NCI-H2029 treated with DMSO at 0.1 percent for 48 hours (cell line): ENCODE measurements around the gene CDH13.

ENCODE experiments used
- DNase-seq: peaks from one replicate; lab custom pipeline; 2025; lab: John Stamatoyannopoulos, UW

Gene CDH13

DNA sequence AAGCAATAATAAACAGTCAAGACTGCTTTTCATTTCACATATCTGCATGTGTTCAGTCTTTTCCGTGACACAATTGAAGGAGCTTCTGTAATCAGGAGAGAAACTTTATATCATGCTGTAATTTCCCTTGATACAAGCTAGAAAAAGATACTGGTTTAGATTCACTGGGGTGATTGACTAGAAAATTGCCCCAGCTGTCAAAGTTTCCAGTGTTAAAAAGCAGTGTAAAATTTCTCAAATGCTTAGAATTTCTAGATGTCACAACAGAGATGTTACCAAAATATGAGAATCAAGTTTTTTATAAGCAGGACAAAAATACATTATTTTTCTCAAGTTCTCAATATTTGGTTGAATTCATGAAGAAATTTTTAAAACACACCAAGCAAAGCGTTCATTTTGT is 888.6 kb downstream of the CDH13 start:
- DNase-seq: no peak

DNA sequence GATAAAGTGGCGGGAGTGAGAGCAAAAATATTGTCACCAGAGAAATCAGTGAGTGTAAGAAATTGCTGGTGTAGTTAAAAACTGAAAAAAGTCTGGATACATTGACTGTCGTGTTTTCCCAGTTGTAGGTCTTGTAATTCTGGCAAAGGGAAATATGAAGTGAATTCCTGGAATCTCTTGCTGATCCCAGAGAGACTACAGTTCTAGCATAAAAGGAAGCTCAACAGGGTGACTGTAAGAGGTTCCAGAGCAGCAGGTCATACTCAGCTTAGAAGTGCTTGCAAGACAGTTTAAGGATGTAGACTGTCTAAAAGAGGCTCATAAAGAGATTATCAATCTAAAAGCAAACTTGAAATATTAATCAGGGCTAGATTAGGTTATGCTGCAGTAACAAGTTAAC is 890.2 kb downstream of the CDH13 start:
- no peak for DNase-seq

DNA sequence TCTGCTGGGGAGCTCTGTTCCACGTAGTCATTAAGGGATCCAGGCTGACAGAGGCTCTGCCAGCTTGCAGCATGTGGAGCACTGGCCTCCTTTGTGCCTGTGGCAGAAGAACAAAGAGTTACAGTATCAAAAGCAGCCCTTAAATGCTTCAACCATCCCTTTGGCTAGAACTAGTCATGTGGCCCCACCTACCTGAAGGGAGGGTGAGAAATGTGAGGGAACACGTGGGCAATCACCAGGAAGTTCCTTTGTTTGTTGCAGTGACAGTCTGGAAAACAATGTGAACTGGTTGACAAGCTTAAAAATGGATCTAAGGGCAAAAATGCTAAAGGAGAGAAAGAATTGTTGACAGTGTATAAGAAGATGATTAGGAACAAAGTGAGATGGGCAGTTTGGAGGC is 890.6 kb downstream of the CDH13 start:
- no peak for DNase-seq

DNA sequence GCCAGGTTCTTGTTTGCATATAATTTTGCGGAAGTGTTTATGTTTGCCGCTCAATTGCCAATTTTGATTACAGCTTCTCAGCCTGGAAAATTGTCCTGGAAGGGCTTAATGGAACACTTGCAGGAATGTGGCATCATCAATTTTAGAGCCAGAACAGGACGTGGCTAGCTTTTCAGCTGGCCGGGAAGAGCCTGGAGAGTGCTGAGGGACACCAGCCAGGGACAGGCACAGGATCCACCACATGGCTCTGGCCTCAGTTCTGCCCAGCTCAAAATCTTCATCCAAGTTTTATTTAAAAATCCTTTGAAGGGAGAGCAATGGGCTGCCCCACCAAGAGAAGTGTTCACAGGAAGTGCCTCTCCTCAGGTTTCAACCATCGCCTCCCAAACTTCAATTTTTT is 893.8 kb downstream of the CDH13 start:
- DNase-seq: no peak

DNA sequence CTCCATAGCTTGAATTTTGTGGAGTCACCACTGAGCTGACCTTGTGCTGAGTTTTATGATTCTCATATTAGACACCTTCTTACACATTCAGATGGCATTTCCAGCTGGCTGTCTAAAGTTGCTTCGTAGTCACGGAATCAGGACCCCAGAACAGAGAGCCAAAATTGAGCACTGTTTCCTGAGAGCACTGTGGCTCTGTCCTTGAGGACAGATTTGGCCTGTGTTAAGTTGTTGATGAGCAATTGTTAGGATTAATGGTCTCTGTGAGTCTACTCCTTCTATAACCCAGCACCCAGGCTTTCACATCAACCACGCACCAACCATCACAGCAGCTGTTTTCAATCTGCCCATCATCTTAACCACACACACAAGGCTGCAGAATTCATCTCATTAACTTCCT is 903.5 kb downstream of the CDH13 start:
- no peak for DNase-seq

DNA sequence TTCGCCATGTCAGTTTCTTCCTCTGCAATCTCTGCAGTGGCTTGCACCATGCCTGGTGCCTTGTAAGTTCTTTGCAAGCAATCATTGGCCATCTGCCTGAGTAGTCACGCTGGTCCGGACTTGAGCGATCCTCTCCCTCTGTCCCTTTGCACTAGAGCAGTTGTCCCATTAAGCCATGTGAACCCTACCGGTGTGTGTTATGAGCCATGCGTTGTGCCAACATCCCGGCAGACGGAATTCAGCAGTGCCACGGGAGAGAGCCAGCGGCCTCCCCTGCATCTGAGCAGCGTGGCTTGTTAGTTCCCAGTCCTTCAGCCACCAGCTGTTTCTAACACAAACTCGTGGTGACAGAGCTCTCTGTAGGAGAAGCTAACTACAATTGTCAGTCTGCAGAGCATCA is 905.9 kb downstream of the CDH13 start:
- no peak for DNase-seq

DNA sequence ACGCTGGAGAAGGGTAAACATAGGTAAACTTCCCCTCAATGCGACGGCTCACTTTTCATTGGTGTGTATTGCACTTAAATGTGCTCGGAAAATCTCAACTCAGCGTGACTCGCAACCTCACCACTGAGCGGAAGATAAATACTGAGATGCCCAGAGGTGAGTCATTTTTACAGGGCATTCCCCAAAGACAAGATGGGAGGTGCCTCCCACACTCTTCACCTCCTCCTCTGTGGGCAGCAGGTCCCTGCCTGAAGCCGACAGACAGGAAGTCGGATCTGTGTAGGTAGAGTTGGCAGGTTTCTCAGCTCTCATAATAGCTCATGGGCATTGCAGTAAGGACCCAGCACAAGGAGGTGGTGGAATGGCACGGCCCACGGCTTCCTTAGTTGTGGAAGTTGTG is 906.4 kb downstream of the CDH13 start:
- peak; percentile 44 for DNase-seq

DNA sequence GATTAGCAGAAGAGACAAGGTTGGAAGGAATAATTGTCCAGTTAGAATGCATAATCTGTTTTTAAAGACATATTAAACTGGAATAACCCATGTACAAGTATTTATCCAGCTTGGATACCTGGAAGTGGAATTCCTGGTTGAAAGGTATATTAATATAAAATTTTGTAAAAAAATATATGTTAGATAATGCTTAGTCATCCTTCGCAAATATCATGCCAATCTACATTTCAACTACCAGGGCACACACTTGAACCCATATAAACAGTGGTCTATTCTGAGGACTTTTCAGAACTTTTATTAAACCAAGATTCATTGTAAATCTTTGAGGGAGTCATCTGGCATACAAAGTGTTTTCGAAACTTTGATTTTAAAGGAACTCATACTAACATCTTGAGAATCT is 911.9 kb downstream of the CDH13 start:
- no peak for DNase-seq

DNA sequence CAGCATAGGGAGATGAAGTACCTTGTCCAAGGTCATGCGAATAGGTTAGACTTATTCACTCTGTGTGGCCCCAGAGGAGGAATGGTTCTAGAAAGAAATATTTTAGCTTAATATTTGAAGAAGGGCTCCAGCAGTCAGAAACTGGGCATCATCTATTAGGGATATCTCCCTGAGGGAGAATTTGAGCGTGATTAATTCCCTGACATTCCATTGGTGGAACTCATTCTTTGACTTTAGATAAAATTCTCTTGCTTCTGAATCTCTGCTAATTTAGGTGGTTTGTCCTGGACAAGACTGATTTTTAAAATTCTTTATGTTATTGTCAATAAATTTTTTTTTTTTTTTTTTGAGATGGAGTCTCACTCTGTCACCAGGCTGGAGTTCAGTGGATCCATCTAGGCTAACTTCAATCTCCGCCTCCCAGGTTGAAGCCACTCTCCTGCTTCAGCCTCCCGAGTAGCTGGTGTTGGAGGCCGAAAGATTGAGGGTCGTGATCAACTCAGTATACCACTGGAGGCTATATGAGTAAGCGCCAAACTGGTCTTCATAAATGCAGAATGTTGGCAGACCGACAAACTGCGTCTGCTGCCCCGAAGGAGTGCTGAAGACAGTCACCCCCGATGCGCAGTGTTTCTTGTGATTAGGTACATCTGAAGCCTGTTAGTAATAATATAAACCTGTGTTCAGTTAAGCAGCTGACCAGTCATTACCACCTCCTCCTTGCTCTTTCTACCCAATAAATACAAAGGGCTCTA is 913.1 kb downstream of the CDH13 start:
- no peak for DNase-seq

DNA sequence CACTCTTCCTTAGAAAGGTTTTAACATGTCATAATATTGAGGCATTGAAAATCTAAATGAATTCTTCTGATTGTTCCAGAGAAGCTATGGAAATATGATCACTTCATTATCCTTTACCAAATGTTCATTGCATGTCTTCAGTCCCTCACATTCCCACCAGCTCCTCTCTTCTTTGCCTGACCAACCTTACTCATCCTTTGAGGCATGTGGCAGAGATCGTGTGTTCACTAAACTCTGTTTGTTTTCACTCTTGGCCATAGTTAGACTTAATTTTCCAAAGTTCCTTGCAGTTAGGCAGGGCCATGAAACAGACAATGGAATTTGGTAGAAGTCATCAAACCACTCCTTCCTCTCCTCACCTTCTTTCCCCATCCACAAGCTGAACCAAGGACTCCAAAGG is 914.5 kb downstream of the CDH13 start:
- DNase-seq: no peak

DNA sequence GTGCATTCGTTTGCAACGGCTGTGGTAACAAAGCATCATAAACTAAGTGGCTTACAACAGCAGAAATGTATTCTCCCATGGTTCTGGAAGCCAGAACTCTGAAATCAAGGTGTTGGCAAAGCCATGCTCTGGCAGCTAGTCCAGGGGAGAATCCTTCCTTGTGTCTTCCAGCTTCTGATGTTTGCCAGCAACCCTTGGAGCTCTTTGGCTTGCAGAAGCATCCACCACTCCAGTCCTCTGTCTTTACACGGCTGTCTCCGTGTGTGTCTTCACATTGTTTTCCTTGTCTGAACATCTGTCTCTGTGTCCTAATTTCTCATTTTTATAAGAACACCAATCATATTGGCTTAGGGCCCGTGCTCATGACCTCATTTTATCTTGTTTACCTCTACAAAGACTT is 915.7 kb downstream of the CDH13 start:
- DNase-seq: no peak

DNA sequence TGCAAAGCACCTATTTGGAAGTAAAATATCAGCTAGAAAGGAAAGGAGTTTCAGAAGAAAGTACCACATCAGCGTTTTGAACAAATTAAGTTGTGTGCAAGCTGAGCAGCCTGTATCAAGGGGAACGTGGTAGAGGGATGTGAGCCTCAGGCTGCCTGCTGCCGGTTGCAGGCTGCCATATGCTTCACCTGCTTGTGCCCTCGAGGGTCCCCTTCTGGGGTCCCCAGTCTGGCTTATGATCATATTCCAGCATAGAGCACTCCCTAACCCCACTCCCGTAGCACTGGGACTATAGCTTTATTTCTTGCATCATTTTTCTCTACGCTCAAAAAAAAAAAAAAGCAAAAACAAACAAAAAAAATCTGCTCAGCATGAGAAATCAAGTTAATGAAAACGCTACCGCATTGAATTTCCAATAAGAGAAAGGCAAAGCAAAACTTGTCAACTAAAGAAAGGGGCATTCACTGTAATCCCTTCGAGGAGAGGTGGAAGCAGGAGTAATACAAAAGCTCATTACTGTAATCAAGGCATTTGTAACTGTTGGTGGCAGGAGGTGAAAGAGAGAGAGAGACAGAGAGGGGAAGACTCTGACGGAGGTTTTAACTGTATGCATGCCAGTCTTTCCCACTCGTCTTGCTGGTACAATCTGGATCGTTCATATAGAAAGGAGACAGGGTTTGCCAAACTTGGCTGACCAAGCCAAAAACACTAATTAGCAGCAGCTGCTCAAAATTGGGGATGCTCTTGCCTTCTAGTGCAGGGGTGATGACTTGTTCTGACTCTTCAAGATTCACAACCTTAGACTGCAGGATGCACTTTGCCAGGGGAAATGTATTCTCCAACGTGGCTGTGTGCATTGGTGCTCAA is 922.8 kb downstream of the CDH13 start:
- no peak for DNase-seq

DNA sequence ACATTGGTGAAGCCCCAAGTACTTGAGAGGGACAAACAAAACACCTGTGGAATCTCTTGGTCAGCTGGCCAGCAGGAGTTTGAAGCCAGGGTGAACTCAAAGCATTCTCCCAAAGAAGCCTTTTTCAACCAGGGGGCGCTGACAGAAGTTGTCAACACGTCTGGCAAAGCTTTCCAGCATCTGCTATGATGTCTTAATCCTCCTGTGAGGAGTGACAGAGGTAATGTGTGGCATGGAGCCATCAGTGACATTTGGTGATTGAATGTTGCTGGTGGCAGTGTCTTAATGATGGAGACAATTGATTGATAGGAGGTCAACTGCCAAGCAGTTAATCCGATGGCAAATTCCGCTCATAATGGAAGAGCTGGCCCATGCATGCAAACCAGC is 923.4 kb downstream of the CDH13 start:
- DNase-seq: no peak

DNA sequence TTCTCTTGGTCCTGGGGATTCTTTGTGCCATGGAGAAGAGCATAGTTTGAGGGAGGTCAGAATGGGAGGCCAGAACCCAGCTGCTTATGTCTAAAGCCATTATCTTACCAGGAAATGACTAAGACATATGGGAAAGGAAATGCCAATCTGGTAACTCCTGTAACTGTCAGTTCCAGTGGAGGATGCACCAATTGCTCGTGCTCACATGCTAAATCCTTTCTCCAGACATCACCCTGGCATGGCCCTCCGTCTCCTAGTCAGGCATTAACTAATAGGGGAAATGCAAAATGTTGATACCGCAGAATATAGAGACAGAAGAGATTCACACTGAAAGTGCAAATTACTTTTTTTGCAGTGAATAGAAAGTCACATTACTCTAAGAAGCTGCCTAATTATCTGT is 925.5 kb downstream of the CDH13 start:
- no peak for DNase-seq

DNA sequence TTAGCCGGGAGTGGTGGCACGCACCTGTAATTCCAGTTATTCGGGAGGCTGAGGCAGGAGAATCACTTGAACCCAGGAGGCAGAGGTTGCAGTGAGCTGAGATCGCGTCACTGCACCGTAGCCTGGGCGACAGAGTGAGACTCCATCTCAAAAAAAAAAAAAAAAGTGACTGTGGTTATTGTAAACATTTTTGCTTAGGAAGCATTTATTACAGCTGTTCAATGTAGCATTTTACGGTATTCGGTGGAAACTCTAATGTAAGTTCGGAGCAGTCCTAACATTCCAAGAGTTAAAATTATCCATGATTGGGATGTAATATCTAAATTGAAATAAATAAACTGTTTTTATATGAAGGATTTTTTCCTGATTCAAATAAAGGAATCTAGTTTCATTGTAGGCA is 926.2 kb downstream of the CDH13 start:
- no peak for DNase-seq

DNA sequence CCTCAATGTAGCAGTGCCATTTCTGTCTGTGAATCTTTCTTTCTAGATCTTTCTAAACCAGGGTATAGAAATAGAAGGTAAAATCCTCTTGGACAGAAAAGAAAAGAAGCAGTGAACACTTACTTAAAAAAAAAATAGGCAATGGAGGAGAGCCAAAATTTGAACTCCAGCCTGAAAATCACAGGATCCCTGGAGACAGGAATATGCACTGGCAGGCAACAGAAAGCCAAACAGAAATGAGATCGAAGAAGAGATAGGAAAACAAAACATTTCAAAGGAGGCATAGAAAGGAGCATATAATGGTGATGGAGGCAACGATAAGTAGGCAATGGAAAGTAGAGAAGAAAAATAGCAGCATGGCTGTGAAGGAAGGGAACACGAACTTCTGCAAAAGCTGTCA is 927.3 kb downstream of the CDH13 start:
- no peak for DNase-seq

DNA sequence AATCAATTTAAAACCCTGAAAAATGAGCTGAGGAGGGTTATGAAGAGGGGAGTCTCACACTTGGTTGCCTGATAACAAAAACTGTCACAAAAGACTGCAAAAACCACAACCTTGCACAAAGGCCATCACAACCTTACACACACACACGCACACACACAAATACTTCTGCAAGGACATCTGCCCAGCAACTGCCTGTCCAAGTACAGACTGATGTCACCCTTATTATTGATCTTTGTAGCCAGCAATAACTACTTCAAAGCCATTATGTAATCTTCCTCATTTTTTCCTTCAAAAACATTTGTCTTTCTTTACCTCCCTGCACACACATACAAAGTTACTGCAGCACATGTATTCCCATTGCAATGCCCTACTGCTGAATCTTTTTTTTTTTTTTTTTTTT is 927.8 kb downstream of the CDH13 start:
- DNase-seq: no peak

DNA sequence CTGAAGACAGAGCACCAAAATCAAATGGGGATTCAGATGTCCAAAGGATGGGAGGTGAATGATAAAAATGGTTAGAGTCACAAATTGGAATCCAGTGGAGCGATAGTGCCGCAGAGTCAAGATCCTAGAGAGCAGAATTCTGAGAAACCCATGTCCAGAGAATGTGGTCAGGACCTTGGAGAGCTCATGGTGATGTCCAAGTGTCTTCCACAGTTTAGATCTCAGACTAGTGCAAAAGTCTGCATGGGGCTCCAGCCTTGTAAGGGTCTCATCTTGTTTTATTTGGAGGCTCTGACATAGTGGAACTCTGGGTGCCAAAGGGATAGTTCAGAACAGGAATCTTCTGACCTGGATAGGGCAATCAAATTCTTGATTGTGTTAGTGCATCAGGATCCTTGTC is 935.1 kb downstream of the CDH13 start:
- DNase-seq: no peak

DNA sequence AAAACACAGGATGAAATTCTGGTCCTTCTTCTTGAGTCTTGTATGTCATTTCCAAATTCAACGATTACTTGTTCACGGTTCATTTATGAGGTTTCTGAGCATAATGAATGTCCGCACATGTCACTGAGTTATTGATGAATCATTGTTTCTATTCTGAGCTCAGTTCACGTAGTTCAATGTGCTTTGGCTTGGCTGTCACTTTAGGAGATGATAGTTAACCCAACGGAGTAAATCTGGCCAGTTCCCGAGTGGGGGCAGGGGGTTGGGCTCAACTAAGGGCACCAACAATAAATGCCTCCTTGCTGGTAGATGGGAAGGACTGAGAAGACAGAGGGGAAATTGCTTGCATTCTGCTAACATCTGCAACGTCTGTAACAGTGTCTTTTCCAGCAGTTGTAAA is 941.6 kb downstream of the CDH13 start:
- DNase-seq: no peak

DNA sequence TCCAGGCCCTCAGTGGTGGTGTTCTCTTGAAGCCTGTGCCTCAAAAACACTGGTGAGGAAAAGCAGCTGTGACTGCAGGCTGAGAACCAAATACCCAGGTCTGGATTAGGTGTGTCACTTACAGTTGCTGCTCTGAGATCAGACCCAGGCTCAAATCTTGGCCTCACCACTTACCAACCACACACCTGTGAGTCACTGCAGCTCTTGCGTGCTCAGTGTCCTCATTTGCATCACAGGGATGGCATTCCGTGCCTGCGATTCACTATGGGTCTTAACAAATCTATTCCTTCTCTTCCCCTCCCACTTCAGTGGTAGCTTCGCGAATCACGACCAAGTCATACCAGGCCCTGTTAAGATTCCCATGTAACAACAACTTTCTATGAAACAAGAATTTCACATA is 947.6 kb downstream of the CDH13 start:
- no peak for DNase-seq

DNA sequence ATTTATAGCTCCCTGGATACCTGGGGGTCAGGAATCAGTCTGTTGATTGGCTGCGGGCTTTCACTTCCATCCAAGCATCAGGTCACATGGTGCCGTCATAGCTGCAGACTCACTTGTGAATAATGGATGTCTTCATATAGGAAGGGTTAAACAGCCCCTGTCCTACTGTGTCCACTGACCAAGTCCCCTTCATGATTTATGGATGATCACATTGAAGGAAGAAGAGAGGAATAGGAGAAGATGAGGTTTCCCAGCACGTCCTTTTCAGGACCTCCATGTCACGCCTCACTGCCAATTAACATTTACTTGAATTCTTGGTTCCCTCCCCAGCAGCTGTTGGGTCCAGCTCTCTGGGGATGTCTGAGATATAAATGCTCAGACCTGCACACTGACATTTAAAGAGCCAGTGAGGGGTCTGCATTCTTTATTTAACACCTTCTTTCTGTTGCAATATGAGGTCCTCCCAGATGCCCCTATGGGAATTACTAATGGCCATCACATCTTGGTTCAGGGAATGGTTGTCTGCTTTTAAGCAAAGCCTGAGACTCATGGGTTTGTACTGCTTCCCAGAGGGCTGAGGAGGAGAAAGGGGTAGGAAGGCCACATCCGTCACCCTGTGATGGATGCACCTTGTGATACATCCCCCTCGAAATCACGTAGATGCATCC is 950.4 kb downstream of the CDH13 start:
- DNase-seq: no peak

DNA sequence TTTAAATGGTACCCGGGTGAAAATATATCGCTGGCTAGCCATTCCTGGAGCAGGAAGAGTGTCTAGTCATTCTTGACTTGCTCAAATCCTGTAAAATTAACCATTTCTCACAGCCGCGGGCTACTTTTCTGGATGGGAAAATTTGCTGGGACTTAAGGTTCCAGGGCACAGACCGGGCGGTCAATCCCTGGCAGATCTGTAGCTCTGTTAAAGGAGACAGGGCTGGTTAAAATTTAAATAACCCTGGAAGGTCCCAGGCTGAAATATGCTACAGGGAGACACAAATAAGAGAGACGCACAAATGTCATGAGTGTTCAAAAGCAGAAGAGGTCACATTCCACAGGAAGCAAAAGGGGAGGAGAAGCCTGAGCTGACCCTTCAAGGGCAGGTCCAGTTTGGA is 951.4 kb downstream of the CDH13 start:
- DNase-seq: no peak

DNA sequence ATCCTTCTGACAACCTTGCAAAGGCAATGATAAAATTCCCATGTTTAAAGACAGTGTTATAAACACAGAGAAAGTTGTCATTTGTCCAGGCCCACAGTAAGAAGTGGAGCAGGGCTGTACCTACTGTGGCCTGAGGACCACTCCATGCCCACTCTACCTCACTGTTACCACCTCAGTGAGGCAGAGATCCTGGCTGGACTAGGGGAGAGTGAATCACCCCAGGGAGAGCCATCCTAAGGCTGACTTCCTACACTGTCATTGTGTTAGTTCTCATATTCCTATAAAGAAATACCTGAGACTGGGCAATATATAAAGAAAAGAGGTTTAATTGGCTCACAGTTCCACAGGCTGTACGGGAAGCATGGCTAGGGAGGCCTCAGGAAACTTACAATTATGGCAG is 952.3 kb downstream of the CDH13 start:
- DNase-seq: no peak
